Islet of Langerhans (tissue), 1 donor: ENCODE measurements around the gene GABRD.
"Not testable (repeated sequence)": the region's sequence is repeated elsewhere in the genome, so short reads cannot be mapped to it uniquely, and the experiment has no call there.

Source experiments
- FAIRE-seq: peaks from one replicate; lab custom pipeline; 2011; peaks lifted over from hg19 to GRCh38; lab: Jason Lieb, UNC

GABRD gene

GRCh38 chr1:2019172-2019543, at the start of gene GABRD:
GABRD (plus strand) TSS chr1:2019345; CDS start chr1:2019424, 79 bp downstream.
- FAIRE-seq: no peak

- FAIRE-seq: no peak
Observed at GRCh38 chr1:1969505-1969900, 49.6 kb upstream of the GABRD start.

GRCh38 chr1:1969953-1970716, 49.0 kb upstream of the GABRD start:
- FAIRE-seq: no peak

GRCh38 chr1:1971017-1971416, 48.1 kb upstream of the GABRD start:
- no peak for FAIRE-seq

GRCh38 chr1:1971688-1972087, 47.5 kb upstream of the GABRD start:
- FAIRE-seq: no peak

GRCh38 chr1:1972976-1973715, 46.0 kb upstream of the GABRD start:
- no peak for FAIRE-seq

GRCh38 chr1:1973716-1974642, 45.2 kb upstream of the GABRD start:
- FAIRE-seq: no peak

- no peak for FAIRE-seq
Observed at GRCh38 chr1:1974834-1975233, 44.3 kb upstream of the GABRD start.

GRCh38 chr1:1975535-1975934, 43.6 kb upstream of the GABRD start:
- FAIRE-seq: no peak

- no peak for FAIRE-seq
Observed at GRCh38 chr1:1976031-1976430, 43.1 kb upstream of the GABRD start.

- FAIRE-seq: no peak
Observed at GRCh38 chr1:1978108-1978507, 41.0 kb upstream of the GABRD start.

- FAIRE-seq: not testable (repeated sequence)
Observed at GRCh38 chr1:1978690-1979481, 40.3 kb upstream of the GABRD start.

GRCh38 chr1:1979482-1980165, 39.5 kb upstream of the GABRD start:
- FAIRE-seq: no peak

- FAIRE-seq: no peak
Observed at GRCh38 chr1:1980467-1981141, 38.5 kb upstream of the GABRD start.

- FAIRE-seq: no peak
Observed at GRCh38 chr1:1981142-1981500, 38.0 kb upstream of the GABRD start.

GRCh38 chr1:1981631-1982327, 37.4 kb upstream of the GABRD start:
- FAIRE-seq: not testable (repeated sequence)

GRCh38 chr1:1982379-1983232, 36.5 kb upstream of the GABRD start:
- no peak for FAIRE-seq

GRCh38 chr1:1984560-1985070, 34.5 kb upstream of the GABRD start:
- no peak for FAIRE-seq
